NCI-H1694 treated with DMSO at 0.1 percent for 48 hours (cell line): ENCODE data around the gene RNF223.
"Not testable (repeated sequence)": the region's sequence is repeated elsewhere in the genome, so short reads cannot be mapped to it uniquely, and the experiment has no call there.

Experiments
- DNase-seq: peaks from one replicate; lab custom pipeline; 2025; lab: John Stamatoyannopoulos, UW

RNF223 gene

GRCh38 chr1:1087351-1088028 is 13.4 kb upstream of the RNF223 start:
- no peak for DNase-seq

GRCh38 chr1:1086911-1087341 is 12.8 kb upstream of the RNF223 start:
- DNase-seq: no peak

DNA sequence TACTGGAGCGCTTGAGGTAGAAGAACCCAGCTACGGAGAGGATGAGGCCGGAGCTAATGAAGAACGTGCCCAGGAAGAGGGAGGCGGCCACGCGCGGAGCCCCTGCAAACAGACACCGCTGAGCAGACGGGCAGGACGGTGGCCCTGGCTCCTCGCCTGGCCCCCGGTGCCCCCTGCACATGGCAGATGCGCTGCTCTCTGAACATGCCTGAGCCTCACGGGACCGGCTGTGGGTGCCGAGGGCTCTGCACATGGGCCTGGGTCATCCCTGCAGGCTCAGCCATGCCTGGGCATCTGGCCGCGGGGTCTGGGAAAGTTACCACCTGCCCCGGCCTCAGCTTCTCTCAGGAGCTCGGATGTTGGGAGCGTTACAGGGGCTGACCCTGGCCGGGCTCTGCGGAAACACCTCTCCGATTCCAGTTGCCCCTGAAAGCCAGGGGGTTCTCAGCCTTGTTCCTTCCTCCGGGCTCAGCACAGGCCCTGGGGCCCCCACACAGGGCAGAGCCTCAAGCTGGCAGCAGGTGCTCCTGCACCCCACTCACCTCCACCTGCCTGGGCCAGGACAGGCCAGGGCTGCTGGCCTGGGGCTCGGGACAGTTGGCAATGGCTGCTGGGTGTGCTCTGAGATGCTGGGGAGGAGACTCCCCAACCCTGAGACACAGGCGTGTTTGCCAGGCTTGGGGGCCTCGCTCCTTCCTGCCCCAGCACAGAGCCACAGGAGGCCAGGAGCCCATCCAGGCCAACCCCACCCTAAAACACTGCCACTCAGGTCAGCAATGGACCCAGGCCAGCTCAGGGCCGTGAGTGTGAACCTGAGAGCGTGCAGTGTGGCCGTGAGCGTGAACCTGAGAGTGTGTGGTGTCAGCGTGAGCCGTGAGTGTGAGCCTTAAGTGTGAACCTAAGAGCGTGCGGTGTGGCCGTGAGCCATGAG is 12.1 kb upstream of the RNF223 start:
- no peak for DNase-seq

DNA sequence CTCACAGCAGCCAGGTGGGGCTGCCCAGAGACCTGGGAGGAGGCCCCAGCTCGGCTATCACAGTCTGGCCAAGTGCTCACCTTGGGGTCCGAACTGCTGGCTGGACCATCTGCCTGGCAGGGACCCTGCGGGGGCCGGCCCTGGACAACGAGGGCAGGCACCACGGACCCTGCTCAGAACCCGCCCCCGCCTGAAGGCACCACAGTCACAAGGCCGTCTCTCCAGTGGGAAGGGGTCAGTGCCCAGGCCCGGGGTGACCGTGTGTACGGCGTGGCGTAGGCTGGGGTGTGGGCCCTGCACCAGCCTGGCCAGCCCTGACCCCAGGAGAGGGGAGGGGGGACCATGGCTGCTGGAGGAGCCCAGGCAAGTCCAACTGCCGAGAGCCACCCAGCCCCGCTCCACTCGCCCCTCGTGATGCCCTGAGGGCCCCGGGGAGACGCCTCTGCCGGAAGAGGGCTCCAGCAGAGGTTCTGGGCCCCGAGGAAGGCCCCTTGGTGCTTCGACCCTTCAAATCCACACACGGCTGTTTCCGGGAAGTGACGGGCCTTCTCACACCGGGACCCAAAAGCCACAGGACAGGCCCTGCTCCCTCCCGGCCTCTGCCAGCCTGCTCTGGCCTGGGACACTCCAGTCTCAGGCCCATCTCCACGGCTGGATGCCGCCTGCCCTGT is 11.2 kb upstream of the RNF223 start:
- no peak for DNase-seq

GRCh38 chr1:1084372-1085170 is 10.5 kb upstream of the RNF223 start:
- DNase-seq: no peak

DNA sequence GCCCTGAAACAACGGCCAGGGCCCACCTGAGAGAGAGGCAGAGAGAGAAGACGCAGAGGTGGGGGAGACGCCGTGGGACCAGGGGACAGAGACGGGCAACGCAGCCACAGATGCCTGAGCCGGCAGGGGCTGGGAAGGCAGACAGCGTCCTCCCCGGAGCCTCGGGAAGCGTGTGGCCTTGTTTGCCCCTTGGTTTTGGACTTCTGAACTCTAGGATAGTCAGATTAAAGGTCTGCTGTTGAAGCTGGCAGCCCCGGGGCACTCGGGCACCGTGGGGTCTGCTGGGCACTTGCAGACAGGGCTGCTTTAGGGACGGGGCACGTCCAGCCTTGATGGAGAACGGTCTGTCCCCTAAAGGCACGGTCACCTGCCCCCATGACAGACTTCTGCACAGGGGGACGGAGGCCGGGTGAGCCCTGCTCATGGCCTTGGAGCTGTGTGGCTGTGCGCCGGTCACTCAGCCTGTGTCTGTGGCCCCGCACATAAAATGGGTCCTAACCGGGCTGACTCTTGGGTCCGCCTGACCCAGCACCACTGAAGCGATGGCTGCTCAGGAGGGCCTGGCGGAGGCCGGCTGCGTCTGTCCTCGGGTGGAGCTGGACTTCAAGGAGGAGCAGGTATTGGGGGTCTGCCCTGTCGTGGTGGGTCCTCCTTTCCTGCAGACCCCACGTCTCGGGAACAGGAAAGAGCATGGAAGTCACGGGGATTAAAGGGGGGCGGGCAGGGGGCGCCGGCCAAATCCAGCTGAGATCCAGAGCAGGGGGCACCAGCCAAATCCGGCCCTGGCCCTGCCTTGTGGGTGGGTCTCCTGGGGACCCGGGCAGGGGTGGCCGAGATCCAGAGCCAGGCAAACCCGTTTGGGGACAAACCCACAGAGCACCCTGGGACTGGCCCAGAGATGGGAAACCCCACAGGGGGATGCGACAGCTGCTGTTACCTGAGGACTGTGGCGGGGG is 9.6 kb upstream of the RNF223 start:
- no peak for DNase-seq

DNA sequence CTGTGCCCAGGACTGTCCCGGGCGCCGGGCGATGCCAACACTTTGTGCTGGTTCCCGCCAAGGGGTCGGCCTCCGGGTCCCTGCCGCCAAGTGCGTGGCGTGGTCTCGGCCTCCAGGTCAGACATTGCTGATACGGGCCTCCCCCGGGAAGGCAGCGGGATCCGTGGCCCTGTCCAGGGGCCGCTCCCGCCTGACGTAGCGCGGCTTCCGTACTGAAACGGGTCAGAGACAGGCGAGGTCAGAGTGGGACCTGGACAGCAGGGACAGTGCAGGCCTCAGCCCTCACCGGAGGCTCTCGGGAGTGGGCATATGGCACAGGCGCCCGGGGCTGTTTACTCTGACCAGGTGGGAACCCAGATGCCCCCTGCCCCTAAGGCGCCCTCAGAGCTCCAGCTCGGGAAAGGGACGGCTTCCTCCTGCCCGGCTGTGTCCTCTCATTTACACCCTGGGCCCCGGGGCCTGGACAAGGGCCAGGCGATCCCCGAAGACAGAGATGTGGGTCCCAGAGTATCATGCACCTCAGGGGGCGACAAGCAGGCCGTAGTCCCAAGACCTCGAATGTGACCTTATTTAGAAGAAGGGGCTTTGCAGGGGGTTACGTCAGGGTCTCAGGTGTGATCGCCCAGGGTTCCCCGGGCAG is 8.8 kb upstream of the RNF223 start:
- DNase-seq: no peak

- DNase-seq: no peak
Observed at GRCh38 chr1:1082239-1082775, 8.2 kb upstream of the RNF223 start.

DNA sequence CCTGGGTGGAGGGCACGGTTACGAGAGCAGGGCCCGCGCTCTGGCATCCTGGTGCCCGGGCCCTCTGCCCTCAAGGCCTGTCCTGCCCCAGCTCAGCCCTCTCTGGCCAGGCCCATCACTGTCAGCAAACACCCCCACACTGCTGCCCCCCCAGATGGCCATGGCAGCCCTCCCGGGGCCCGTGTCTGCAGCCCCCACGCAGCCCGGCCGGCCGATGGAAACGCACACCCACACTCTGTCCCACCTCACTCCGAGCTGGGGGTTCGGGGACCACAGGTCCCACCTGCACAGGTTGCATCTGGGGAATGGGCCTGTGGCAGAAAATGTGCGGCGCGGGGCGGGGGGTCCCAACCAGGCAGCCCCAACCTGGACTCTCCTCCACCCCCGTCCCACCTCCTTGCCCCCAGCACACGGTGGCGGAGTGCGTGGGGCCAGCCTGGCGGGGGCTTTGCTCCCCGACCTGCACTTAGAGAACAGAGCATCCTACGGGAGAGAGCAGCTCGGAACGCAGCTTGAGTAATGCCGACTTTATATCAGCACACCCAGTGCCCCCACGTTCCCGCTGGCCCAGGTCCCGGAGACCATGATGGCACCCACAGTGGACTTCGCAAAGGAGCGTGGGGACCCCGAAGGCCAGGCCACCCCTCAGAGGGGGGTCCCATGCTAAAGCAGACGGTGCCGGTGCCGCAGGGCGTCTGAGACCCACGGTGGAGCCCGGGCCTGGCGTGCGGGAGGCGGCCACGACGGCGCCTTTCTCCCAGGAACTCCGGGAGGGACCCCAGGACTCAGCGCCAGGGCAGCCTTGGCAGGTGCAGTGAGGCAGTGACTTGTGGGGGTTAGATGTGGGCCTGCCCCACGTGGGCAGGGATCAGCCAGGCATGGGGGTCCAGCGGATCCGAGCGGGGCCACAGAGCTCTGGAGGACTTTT is 7.5 kb upstream of the RNF223 start:
- DNase-seq: no peak

- no peak for DNase-seq
Observed at GRCh38 chr1:1080951-1081310, 6.8 kb upstream of the RNF223 start.

GRCh38 chr1:1080122-1080757 is 6.1 kb upstream of the RNF223 start:
- no peak for DNase-seq

GRCh38 chr1:1079408-1080121 is 5.5 kb upstream of the RNF223 start:
- DNase-seq: peak; percentile 31

GRCh38 chr1:1077396-1077795 is 3.3 kb upstream of the RNF223 start:
- not testable (repeated sequence) for DNase-seq

DNA sequence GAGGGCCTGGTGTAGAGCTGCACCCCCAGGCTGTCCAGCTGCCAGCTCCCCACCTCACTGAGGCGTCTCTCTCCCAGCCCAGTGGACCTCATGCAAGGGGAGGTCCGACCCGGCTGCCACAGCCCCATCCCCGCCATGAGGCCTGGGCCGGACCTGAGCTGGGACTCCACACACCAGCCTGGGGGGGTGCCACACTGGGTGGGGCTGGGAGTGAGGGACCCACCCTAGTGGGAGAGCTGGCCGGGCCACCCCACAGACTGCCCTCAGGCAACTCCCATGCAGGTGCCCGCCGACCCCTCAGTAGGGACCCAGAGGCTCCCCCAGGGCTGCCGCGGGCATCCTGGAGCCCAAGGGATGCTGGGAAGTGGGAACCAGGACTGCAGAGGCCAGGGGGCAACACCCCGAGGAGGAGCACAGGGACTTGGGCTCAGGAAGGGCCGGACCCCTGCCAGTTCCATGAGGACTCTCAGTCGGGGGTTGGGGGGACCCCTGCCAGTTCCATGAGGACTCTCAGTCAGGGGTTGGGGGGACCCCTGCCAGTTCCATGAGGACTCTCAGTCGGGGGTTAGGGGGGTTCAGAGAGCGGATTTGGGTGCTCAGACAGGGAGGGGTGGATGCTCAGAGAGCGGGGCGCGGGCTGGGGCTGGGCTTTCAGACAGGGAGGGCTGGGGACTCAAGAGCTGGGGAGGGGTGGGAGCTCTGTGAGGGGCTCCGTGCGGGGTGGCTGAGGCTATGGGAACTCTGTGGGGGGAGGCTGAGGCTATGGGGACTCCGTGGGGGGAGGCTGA is 1.2 kb upstream of the RNF223 start:
- no peak for DNase-seq

DNA sequence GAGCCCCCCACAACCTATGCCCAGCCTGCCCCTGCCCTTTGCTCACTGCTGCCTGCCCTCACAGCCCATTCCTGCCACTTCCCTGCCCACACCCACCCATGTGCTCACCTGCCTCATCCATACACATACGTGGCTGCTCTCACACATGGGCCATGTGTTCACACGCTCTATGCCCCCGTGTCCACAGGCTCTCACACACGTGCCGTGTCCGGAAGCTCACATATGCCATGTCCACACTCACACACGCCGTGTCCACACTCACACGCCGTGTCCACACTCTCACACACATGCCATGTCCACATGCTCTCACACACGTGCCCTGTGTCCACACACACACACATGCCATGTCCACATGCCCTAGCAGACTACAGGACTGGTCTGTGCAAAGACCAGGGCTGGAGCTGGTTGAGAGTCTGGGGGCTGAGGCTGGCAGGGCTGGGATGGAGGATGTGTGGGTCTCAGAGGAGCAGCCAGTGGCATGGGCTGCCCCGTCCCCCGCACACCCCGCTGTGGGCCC is 583 bp upstream of the RNF223 start:
- DNase-seq: no peak

DNA sequence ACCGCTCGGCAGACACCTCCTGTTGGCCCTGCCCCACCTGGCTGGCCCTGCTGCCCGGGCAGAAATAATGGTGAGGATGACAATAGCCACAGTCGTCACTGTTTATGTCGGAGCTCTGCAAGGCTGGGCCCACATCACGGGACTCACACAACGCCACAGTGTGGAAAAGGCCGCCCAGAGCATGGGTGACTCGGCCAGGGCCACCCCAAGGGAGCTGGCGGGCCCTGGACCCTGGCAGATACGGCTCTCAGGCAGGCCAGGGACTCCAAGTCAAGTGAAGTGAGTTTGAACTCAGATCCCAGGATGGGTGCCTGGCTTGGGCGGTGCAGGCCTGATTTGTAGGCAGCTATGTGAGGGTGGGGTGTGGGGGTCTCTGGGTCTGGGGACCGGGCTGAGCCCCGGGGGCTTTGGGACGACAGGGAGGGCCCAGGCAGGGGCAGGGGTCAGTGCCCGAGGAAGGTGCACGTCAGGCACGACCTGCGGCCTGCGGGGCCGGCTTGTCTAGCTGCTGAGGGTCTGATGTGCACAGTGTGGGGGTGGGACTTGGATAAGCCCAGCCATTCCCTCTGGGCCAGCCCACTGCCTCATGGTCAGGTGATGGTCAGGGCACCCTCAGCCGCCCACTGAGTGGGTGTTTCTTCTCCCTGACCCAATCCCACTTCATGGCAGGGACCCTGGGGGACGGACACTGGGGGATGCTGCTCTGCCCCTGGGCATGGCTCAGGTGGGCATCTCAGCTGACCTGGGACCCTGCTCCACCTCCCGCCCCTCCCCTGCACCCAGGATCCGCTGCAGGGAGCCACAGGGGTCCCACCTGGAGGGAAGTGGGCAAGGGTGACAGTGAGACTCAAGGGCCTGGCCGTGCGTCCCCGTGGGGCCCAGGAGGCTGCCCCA is 1.0 kb downstream of the RNF223 start:
- no peak for DNase-seq
